Esophagus muscularis mucosa (tissue), 3 donors: Measurements from ENCODE around the gene KCNJ18.
"Not testable (repeated sequence)": the region's sequence is repeated elsewhere in the genome, so short reads cannot be mapped to it uniquely, and the experiment has no call there.

ENCODE experiments used
- CTCF ChIP-seq, 3 experiments: fragments of 200-600 bp in 2 of 3; fragments of 450-650 bp in 1 of 3; sonication (generic) in 2 of 3; IDR thresholded peaks; one replicate each; pipeline ENCODE4 v1.5.1; 2017 to 2019; ENCODE audit warnings: antibody characterized with exemption in 3 of 3, mild to moderate bottlenecking in 2 of 3, moderate library complexity in 1 of 3
- POLR2A ChIP-seq: fragments of 450-650 bp; IDR thresholded peaks from one replicate; pipeline ENCODE4 v1.6.1; 2017; ENCODE audit warnings: antibody characterized with exemption, moderate library complexity, mild to moderate bottlenecking, low read depth
- POLR2AphosphoS5 ChIP-seq, 2 donors: sonication (generic); formaldehyde crosslinking; IDR thresholded peaks; one replicate each; pipeline ENCODE4 v1.6.1; 2017; ENCODE audit warnings: antibody characterized with exemption in 2 of 2

- not testable (repeated sequence) for TF ChIP-seq CTCF (IDR thresholded peaks at IDR 0.05); POLR2A; POLR2AphosphoS5 (IDR thresholded peaks at IDR 0.05)
Observed at GRCh38 chr17:21705746-21706145, 13.4 kb downstream of the KCNJ18 start.
